Measurements from ENCODE around the gene SEC11C.

Gene SEC11C

GRCh38 chr18:59159986-59160385 lies 20.3 kb downstream of the SEC11C start:
- Mint-ChIP-seq H3K4me1 (ENCODE audit: low read depth) (no peaks in the 10 kb centered on the region), H3K36me3 (ENCODE audit: low read depth) (peaks cover 58% of the 10 kb centered on the region), H3K27me3 (no peaks in the 10 kb centered on the region), H3K27ac (no peak overlapping the region), H3K4me3 (no peak overlapping the region), H3K9me3 (no peaks in the 10 kb centered on the region)
- no peak for DNase-seq

DNA sequence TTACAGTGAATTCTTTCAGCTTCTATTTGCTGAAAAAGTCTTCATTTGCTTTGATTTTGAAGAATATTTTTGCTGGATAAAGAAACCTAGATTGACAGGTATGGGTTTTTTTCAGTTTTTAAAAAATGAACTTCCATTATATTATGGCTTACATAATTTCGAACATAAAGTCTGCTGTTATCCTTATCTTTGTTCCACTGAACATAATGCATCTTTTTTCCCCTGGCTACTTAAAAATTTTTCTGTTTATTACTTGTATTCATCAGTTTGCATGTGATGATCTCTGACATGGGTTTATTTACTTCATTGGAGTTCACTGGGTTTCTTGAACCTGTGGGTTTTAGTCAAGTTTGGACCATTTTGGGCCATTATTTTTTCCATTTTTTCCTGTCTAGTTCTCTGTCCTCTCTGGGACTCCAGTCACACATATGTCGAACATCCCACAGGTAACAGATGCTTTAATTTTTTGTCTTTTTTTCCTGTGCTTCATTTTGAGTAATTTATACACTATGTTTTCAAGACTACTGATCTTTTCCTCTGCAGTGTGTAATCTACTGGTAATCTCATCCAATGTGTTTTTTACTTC lies 33.1 kb downstream of the SEC11C start:
- H3K27me3 Mint-ChIP-seq: peaks cover 27% of the 10 kb centered on the region
- peaks cover 21% of the 10 kb centered on the region for H3K9me3 Mint-ChIP-seq
- H3K4me1 Mint-ChIP-seq (ENCODE audit: low read depth): no peaks in the 10 kb centered on the region
- no peaks in the 10 kb centered on the region for H3K36me3 Mint-ChIP-seq (ENCODE audit: low read depth)
- no peak for DNase-seq
- no peak overlapping the region for H3K4me3 Mint-ChIP-seq
- H3K27ac Mint-ChIP-seq: no peak overlapping the region

GRCh38 chr18:59177485-59177884 lies 37.8 kb downstream of the SEC11C start:
- Mint-ChIP-seq H3K27ac (no peak overlapping the region), H3K9me3 (peaks cover 12% of the 10 kb centered on the region), H3K27me3 (peaks cover 44% of the 10 kb centered on the region), H3K4me3 (no peak overlapping the region), H3K4me1 (ENCODE audit: low read depth) (no peaks in the 10 kb centered on the region), H3K36me3 (ENCODE audit: low read depth) (no peaks in the 10 kb centered on the region)
- DNase-seq: no peak

GRCh38 chr18:59180150-59180845 lies 40.6 kb downstream of the SEC11C start:
- Mint-ChIP-seq H3K4me3 (no peak overlapping the region), H3K4me1 (ENCODE audit: low read depth) (no peaks in the 10 kb centered on the region), H3K36me3 (ENCODE audit: low read depth) (no peaks in the 10 kb centered on the region), H3K9me3 (no peaks in the 10 kb centered on the region), H3K27me3 (peaks cover 49% of the 10 kb centered on the region), H3K27ac (no peak overlapping the region)
- no peak for DNase-seq

GRCh38 chr18:59182673-59183072 lies 43.0 kb downstream of the SEC11C start:
- Mint-ChIP-seq H3K27me3 (peaks cover 37% of the 10 kb centered on the region), H3K4me1 (ENCODE audit: low read depth) (no peaks in the 10 kb centered on the region), H3K9me3 (no peaks in the 10 kb centered on the region), H3K4me3 (no peak overlapping the region), H3K27ac (no peak overlapping the region), H3K36me3 (ENCODE audit: low read depth) (no peaks in the 10 kb centered on the region)
- no peak for DNase-seq

- Mint-ChIP-seq H3K36me3 (ENCODE audit: low read depth) (no peaks in the 10 kb centered on the region), H3K27ac (no peak overlapping the region), H3K4me1 (ENCODE audit: low read depth) (no peaks in the 10 kb centered on the region), H3K4me3 (no peak overlapping the region), H3K27me3 (peaks cover 9% of the 10 kb centered on the region), H3K9me3 (no peaks in the 10 kb centered on the region)
- DNase-seq: no peak
Observed at GRCh38 chr18:59189008-59189407, 49.3 kb downstream of the SEC11C start.

- H3K4me3 Mint-ChIP-seq: no peak overlapping the region
- no peaks in the 10 kb centered on the region for H3K4me1 Mint-ChIP-seq (ENCODE audit: low read depth)
- H3K27ac Mint-ChIP-seq: no peak overlapping the region
- DNase-seq: no peak
- no peaks in the 10 kb centered on the region for H3K9me3 Mint-ChIP-seq
- H3K27me3 Mint-ChIP-seq: peaks cover 4% of the 10 kb centered on the region
- H3K36me3 Mint-ChIP-seq (ENCODE audit: low read depth): no peaks in the 10 kb centered on the region
Observed at GRCh38 chr18:59189746-59190145, 50.1 kb downstream of the SEC11C start.

- Mint-ChIP-seq H3K27me3 (peaks cover 33% of the 10 kb centered on the region), H3K4me1 (ENCODE audit: low read depth) (no peaks in the 10 kb centered on the region), H3K4me3 (no peak overlapping the region), H3K36me3 (ENCODE audit: low read depth) (no peaks in the 10 kb centered on the region), H3K9me3 (no peaks in the 10 kb centered on the region), H3K27ac (no peak overlapping the region)
- DNase-seq: no peak
Observed at GRCh38 chr18:59196161-59196725, 56.6 kb downstream of the SEC11C start.

GRCh38 chr18:59197636-59198035 lies 58.0 kb downstream of the SEC11C start:
- no peak overlapping the region for H3K4me3 Mint-ChIP-seq
- no peak overlapping the region for H3K27ac Mint-ChIP-seq
- no peaks in the 10 kb centered on the region for H3K4me1 Mint-ChIP-seq (ENCODE audit: low read depth)
- no peak for DNase-seq
- no peaks in the 10 kb centered on the region for H3K36me3 Mint-ChIP-seq (ENCODE audit: low read depth)
- H3K27me3 Mint-ChIP-seq: peaks cover 35% of the 10 kb centered on the region
- no peaks in the 10 kb centered on the region for H3K9me3 Mint-ChIP-seq

DNA sequence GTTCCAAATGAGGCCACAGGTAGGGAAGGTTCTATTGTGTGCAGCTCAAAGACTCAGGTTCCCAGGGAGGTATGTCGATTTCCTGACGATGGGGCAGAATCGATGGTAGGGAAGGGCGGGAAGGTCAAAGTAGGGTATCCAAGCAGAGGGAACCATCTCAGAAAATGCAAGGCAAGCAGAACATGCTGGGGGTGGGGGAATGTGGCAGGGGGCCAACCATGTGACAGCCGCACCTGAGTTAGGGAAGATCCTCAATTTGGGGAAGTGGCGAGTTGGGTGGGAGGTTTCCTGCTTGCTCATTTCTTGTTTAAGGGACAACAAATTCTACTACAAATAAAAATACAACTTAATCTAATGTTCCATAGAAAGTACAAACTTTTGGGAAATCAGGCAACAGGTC lies 58.5 kb downstream of the SEC11C start:
- Mint-ChIP-seq H3K36me3 (ENCODE audit: low read depth) (no peaks in the 10 kb centered on the region), H3K9me3 (no peaks in the 10 kb centered on the region), H3K27ac (no peak overlapping the region), H3K27me3 (peaks cover 31% of the 10 kb centered on the region), H3K4me1 (ENCODE audit: low read depth) (no peaks in the 10 kb centered on the region), H3K4me3 (no peak overlapping the region)
- no peak for DNase-seq

- Mint-ChIP-seq H3K4me1 (ENCODE audit: low read depth) (no peaks in the 10 kb centered on the region), H3K27me3 (peaks cover 27% of the 10 kb centered on the region), H3K4me3 (no peak overlapping the region), H3K36me3 (ENCODE audit: low read depth) (no peaks in the 10 kb centered on the region), H3K9me3 (no peaks in the 10 kb centered on the region), H3K27ac (no peak overlapping the region)
- DNase-seq: no peak
Observed at GRCh38 chr18:59200787-59201186, 61.1 kb downstream of the SEC11C start.

DNA sequence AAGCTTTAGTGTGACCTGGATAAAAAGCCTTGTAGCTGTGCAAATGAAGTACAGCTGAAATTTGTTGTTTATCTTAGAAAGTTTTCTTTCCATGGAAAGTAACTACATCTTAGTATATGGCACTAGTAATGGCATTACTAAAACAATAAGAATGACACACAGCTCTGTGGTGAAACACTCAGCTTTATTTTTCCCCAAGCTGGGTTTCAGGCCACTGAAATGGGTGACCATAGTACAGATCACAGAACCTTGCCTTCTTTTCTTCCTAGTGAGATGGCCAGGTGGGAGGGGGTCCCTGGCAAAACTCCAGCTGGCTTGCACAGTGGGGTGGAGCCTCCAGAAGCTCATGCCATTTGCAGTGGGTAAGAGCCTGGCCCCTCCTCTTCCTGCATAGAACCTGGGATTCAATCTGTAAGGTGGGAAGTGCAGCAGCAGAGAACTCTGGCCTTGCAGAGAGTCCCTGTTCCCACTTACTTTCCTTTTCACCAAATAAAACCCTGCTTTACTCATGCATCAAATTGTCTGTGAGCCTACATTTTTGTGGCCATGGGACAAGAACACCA lies 62.7 kb downstream of the SEC11C start:
- Mint-ChIP-seq H3K4me1 (ENCODE audit: low read depth) (no peaks in the 10 kb centered on the region), H3K4me3 (no peak overlapping the region), H3K9me3 (no peaks in the 10 kb centered on the region), H3K36me3 (ENCODE audit: low read depth) (no peaks in the 10 kb centered on the region), H3K27me3 (peaks cover 30% of the 10 kb centered on the region), H3K27ac (no peak overlapping the region)
- DNase-seq: no peak

DNA sequence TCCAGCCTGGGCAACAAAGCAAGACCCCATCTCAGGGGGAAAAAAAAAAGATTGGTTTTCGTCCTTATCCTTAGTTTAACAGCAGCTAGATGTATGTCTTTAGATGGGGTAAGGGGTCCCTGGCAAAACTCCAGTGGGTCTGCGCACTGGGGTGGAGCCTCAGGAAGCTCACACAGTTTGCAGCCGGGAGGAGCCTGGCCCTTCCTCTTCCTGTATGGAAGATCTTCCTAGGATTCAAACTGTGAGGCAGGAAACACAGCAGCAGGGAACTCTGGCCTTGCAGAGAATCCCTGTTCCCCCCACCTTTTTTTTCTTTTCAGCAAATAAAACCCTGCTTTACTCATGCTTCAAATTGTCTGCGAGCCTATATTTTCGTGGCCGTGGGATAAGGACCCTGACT lies 67.8 kb downstream of the SEC11C start:
- H3K27ac Mint-ChIP-seq: no peak overlapping the region

More for the DNA sequence above, 67.8 kb downstream of the SEC11C start:
- Mint-ChIP-seq H3K27me3 (peaks cover 30% of the 10 kb centered on the region), H3K36me3 (ENCODE audit: low read depth) (no peaks in the 10 kb centered on the region), H3K9me3 (no peaks in the 10 kb centered on the region), H3K4me3 (no peak overlapping the region), H3K4me1 (ENCODE audit: low read depth) (no peaks in the 10 kb centered on the region)
- DNase-seq: no peak

All from activated T-cell treated with anti-CD3 and anti-CD28 coated beads, Interleukin-2, amount 50 U/mL, for 24 hours (primary cell).